Daoy (cell line): ENCODE results near the gene RGCC. TPM values are rescaled to one million over a fixed set of nuclear protein-coding genes. Genes with fewer than 3 reads are reported as not detected.

Source experiments
- DNase-seq: peaks from one replicate; pipeline ENCODE4 v3.0.0-alpha.2; 2015; ENCODE audit warnings: low read depth
- total RNA-seq: library from RNA; depleted of rRNA; stranded (reverse); fragments of >200 nt; shearing (Covaris generic); gene quantifications from 2 replicates; pipeline ENCODE4 v1.2.3, GENCODE V29; 2014; rRNA removed

The RGCC gene
- total RNA-seq, 1 experiment from 2014 or later, result 7.8 TPM

GRCh38 chr13:41515491-41516139 lies 58.3 kb downstream of the RGCC start:
- DNase-seq, result no peak

GRCh38 chr13:41516166-41516565 lies 58.8 kb downstream of the RGCC start:
- no peak for DNase-seq

DNA sequence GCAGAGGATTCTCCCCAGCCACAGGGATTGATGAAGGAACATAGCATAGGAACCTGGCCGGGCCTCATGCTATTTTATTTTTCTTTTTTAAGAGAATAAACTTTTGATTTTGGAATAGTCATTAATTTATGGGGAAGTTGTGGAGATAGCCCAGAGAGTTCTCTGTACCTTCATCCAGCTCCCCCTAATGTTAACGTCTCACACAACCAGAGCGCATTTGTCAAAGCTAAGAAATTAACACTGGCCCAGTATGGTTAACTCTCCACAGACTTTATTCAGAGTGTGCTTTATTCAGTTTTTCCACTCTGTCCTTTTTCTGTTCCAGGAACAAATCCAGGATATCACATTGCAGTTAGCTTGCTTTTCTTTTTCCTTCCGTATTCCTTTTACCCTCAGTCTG lies 59.4 kb downstream of the RGCC start:
- DNase-seq, result no peak

- DNase-seq, result no peak
These were observed 62.8 kb downstream of the RGCC start for GRCh38 chr13:41520016-41520659.

Other genes with a start within 250 kb of the RGCC start
- gene MTRF1, start 194.0 kb upstream of the RGCC start, total RNA-seq, result 8.6 and 10.7 TPM in 2 replicates
- gene NAA16, start 146.3 kb upstream of the RGCC start, total RNA-seq, result 14.0 and 21.3 TPM in 2 replicates